NCI-H1694 treated with DMSO at 0.1 percent for 48 hours (cell line): ENCODE results near the gene NOX3.
"Not testable (repeated sequence)": the region's sequence is repeated elsewhere in the genome, so short reads cannot be mapped to it uniquely, and the experiment has no call there.

Experiments used
- DNase-seq: peaks from one replicate; lab custom pipeline; 2025; lab: John Stamatoyannopoulos, UW

The NOX3 gene

DNA sequence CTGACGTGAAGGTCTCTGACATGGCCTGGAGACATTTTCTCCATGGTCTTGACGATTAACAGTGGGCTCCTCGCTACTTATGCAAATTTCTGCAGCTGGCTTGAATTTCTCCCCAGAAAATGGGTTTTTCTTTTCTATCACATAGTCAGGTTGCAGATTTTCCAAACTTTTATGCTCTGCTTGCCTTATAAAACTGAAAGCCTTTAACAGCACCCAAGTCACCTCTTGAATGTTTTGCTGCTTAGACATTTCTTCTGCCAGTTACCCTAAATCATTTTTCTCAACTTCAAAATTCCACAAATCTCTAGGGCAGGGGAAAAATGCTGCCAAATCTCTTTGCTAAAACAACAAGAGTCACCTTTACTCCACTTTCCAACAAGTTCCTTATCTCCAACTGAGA is 12.9 kb upstream of the NOX3 start:
- DNase-seq, result not testable (repeated sequence)

DNA sequence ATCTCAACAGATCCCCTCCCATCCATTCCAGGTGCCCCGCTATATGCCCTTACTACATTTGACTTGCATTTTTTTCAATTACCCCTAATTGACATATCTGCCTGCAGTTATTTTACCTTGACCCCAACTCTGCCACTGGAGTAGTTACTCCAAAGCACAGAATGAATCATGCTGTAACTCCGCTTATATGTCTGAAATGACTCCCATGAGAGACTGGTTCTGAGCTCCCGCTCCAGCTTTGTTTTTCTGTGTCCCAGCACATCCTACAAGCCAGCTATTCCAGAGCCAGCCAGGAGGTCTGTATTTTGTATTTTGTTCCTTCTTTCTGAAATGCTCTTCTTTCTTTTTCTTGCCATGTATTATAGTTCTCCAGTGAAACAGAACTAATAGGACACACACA is 10.9 kb upstream of the NOX3 start:
- no peak for DNase-seq

GRCh38 chr6:155461556-155461955 is 5.9 kb upstream of the NOX3 start:
- no peak for DNase-seq

DNA sequence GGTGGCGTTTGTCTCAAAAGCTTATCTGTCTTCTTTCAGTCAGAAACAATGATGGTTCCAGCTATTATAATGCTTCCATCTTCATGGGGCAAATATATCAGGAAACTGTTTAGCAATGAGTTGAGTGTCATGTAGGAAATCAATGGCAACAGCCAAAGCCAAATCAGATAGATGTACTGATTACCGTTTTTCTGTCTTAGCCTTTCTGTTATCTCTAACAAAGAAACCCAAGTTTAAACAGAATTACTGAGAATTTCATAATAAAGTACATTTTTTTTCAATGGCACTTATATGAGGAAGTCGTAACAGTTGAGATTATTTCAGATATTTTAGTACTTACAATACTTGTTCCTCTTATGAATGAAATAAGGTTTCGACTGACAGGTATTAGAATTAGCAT is 1.2 kb downstream of the NOX3 start:
- DNase-seq, result no peak

DNA sequence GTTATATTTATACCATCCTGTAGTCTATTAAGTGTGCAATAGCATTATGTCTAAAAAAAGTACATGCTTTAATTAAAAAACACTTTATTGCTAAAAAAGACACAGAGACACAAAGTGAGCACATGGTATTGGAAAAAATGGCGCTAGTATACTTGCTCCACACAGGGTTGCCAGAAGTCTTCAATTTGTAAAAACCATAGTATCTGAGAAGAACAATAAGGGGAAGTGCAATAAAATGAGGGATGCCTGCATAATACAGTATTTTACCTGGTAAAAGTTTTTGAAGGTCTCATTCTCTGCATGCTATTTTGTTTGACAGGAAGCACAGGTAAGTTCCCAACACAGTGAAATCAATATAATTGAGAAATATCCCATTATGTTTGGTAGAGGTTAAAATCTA is 1.6 kb downstream of the NOX3 start:
- no peak for DNase-seq

- no peak for DNase-seq
Measured at GRCh38 chr6:155452576-155452975, 3.1 kb downstream of the NOX3 start.

GRCh38 chr6:155451530-155451929 is 4.1 kb downstream of the NOX3 start:
- not testable (repeated sequence) for DNase-seq

DNA sequence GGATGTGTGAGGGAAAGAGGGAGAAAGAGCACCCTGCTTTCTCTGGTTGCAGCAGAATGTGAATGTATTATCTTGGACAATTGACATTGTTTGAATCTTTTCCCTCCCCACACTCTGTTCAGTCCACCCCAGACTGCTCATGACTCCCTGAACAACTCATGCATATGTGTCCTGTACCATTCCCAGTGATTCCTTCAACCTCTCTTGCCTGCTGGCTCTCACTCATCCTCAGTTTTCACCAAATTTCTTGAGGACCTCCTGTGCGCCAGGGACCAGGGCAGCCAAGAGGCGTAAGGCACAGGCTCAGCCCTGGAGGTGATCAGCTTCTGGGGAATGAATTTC is 5.4 kb downstream of the NOX3 start:
- no peak for DNase-seq

DNA sequence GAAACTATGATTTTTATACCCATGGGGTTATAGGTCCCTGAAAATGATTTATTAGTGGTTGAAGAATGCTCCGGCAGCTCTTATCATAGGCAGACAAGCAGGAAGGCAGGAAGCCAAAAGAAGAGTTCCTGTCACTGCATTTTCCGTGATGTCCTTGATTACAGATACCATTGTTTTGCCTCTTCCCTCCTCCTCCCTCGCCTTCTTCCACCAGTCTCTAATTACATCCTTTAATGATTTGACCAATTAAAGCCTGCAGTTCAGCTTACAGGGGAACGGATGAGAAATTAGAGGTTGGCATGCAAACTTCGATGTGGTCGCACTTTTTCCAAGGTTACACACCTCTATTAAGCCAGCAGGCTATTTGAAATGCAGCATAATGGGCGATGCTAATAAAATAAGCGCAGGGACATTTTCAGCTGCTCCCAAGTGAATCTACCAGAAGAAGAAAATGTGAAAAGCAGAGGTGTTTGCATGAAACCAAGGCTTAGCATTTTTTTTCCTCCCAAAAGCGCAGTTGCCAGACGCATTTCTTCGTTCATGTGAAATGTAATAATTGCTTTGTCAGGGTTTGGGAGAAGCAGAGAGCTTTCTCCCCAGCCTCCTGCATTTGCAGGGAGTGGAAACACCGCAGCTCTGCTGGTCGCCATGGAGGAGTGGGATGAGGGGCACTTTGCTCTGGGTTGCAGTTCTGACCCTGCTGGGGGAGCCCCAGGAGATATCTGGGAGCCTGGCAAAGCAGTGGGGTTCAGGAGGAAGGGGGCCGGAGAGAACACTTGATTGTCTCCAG is 6.0 kb downstream of the NOX3 start:
- DNase-seq, result peak; percentile 36

DNA sequence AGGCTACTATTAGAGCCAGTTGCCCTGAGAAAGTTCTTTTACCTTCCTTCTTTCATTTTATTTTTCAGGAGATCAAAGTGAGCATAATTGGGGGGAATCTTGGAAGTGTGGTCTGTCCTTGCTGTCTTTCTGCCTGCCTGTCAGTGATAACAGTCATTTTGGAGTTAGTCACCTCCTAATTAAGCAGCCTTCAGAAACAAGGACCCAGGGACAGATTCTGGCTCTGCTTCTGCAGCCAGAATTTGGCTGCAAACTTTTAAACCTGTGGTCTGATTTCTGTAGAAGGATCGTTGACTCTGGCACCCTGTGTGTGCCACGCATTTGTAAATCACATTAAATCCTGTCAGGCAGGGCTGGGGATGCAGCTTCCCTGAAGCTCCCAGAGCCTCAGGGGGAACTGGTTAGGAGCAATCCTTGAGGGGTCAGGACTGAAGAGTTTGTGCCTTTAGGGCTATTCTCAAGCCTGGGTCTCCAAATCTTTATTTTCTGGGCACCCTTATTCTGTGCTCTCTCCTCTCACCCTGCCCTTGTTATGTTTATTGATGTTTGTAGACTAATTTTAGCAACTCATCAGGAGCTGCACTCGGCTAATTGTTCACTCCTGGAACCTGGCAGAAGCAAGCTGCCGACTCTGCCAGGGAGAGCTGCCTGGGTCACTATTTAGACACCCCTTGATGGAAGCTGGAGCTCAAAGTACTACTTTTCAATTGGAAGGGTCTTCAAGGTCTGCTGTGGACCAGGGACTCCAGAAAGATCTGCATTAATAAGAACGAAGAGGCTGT is 6.8 kb downstream of the NOX3 start:
- DNase-seq, result peak; percentile 36

- no peak for DNase-seq
Measured at GRCh38 chr6:155447949-155448348, 7.7 kb downstream of the NOX3 start.

DNA sequence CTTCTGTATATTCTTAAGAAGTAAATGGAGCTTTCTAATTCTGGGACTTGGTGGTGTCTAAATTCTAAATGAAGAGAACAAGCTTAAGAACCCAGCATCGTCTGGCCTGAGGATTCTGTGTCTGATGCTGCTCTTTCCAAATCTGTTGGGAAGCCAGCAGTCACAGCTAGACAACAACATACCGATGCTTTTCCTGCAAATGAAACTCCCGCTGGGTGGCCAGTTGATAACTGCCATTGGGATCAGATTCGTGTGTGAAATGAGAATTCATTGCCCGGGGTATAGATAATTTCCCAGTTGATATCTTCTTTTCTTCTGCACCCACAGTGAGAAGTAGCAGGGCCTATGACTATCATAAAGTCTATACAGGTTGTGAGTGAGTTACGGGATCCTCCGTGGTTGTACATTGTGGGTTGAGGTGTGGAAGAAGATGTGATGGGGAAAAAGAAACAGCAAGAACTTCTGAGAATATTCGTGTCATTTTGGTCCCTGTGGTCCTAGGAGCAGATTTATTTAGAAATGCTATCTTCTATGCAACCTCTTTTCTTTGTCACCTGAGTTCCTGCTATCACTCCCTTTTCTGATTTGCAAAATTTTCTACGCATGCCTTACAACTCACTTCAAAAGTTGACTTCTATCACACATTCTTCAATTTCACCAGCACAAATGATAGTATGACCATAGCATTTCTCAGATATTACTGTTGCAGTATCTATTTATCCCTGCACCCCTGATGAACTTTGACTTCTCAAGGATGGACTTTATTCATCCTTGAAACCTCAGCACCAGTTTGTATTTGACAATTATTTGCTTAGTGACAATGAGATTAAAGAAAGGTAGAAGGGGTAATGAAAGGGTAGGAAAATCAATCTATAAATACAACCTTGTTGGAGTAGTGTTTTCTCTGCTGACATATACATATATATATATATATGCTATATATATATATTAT is 10.4 kb downstream of the NOX3 start:
- no peak for DNase-seq

DNA sequence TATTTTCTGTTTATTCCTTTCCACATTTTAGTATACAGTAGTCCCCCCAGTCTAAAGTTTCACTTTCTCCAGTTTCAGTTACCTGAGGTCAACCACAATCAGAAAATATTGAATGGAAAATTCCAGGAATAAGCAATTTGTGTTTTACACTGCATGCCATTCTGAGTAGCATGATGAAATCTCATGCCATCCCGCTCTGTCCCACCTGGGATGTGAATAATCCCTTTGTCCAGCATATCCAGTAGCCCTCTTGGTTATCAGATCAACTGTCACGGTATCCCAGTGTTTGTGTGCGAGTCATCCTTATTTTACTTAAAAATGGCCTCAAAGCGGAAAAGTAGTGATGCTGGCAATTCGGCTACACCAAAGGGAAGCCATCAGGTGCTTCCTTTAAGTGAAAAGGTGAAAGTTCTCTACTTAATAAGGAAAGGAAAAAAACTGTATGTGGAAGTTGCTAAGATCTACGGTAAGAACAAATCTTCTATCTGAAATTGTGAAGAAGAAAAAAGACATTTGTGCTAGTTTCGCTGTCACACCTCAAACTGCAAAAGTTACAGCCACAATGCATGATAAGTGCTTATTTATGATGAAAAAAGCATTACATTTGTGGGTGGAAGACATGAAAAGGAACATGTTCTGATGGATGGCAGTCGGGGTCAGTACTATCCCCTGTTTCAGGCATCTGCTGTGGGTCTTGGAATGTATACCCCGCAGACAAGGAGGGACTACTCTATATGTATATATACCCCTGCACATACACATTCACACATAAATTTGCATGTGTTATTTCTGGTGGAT is 11.3 kb downstream of the NOX3 start:
- DNase-seq, result no peak

GRCh38 chr6:155443168-155443567 is 12.5 kb downstream of the NOX3 start:
- no peak for DNase-seq

DNA sequence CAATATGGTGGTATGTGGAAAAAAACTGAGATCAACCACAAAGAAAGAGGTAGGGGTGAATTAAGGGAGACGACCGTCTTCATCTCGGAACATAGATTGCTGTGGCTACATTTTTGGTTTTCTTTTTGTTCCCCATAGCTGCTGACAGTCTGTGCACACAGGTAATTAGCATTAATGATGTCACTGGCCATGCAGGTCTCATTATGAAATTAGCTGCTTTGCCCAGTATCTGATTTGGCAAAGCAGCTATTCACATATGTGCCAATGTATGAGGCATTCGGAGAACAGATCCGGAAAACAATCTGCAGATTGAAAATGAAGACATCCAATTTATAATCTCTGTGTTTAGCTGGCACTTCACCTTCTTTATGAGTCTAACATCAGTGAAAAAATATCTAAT is 13.1 kb downstream of the NOX3 start:
- peak; percentile 60 for DNase-seq

- peak; percentile 55 for DNase-seq
Measured at GRCh38 chr6:155441112-155441465, 14.6 kb downstream of the NOX3 start.

DNA sequence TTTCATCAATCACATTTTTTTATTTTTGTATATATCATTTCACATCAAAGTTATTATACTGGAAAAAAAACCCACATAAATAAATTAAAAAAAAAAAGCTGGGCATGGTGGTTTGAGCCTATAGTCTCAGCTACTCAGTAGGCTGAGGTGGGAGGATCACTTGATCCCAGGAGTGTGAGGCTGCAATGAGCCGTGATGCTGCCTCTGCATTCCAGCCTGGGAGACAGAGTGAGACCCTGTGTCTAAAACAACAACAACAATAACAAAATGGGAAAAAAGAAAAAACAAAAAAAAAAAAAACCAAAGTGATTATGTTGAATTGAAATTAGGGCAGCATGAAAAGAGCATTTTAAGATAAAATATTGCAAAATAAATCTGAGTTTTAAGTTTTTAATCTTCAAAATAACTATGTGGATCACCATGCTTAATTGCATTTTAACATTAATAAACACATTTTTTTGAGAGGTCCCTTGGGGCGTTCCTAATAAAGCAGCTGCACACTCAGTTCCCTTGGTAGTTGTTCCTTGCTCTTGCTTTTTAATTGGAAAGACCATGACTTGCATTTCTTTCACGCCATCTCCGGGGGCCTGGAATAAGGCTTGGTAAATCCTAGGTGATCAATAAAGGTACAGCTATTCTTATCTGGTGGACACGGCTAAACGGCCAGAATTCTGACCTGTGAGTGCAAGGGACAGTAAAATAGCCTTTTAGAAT is 15.1 kb downstream of the NOX3 start:
- DNase-seq, result peak; percentile 55

GRCh38 chr6:155439376-155439775 is 16.3 kb downstream of the NOX3 start:
- no peak for DNase-seq

- DNase-seq, result peak; percentile 48
Measured at GRCh38 chr6:155436981-155437749, 18.5 kb downstream of the NOX3 start.

- no peak for DNase-seq
Measured at GRCh38 chr6:155434829-155435423, 20.7 kb downstream of the NOX3 start.
